Keratinocyte (primary cell): Measurements from ENCODE around the gene PRKCH. TPM values are rescaled to one million over a fixed set of nuclear protein-coding genes. Genes with fewer than 3 reads are reported as not detected.

Experiments
- DNase-seq: peaks from one replicate; pipeline ENCODE4 v3.0.0-alpha.2; 2011; ENCODE audit warnings: low read depth, missing footprints, low spot score
- FAIRE-seq: peaks from 2 replicates; lab custom pipeline; 2011; peaks lifted over from hg19 to GRCh38; lab: Jason Lieb, UNC
- H2AFZ ChIP-seq: 2 replicates; pipeline ENCODE4 v1.6.0; 2012; ENCODE audit warnings: low read length, control low read depth, inconsistent platforms; ENCODE audit not compliant: control insufficient read depth
- H3K27ac ChIP-seq: 2 replicates; pipeline ENCODE4 v1.5.1; 2011; ENCODE audit warnings: low read length; ENCODE audit not compliant: control insufficient read depth, insufficient read depth
- H3K27me3 ChIP-seq: 3 replicates; pipeline ENCODE4 v1.6.0; 2011; ENCODE audit warnings: low read length; ENCODE audit not compliant: control insufficient read depth, insufficient read depth; ENCODE audit errors: extremely low read depth
- H3K36me3 ChIP-seq, 2 experiments: 2 replicates in 1 of 2; 3 replicates in 1 of 2; pipeline ENCODE4 v1.5.1; 2011; ENCODE audit warnings: low read length in 2 of 2, mild to moderate bottlenecking in 1 of 2; ENCODE audit not compliant: control insufficient read depth in 2 of 2, insufficient read depth in 2 of 2; ENCODE audit errors: extremely low read depth in 1 of 2
- H3K4me1 ChIP-seq: 3 replicates; pipeline ENCODE4 v1.5.1; 2011; ENCODE audit warnings: low read length; ENCODE audit not compliant: control insufficient read depth, insufficient read depth; ENCODE audit errors: extremely low read depth
- H3K4me2 ChIP-seq: 3 replicates; pipeline ENCODE4 v1.6.0; 2011; ENCODE audit warnings: low read depth, low read length; ENCODE audit not compliant: control insufficient read depth, insufficient read depth; ENCODE audit errors: extremely low read depth
- H3K4me3 ChIP-seq, 3 experiments: fragments of 200-600 bp in 1 of 3; sonication (generic) in 1 of 3; 2 replicates in 2 of 3; 3 replicates in 1 of 3; pipeline ENCODE4 v1.5.1; 2011 to 2016; ENCODE audit warnings: low read length in 3 of 3, mild to moderate bottlenecking in 3 of 3, control low read depth in 2 of 3, inconsistent platforms in 1 of 3, low read depth in 1 of 3, mixed read lengths in 1 of 3, mixed run types in 1 of 3, moderate library complexity in 1 of 3; ENCODE audit not compliant: control insufficient read depth in 2 of 3, insufficient read depth in 2 of 3; ENCODE audit errors: extremely low read depth in 1 of 3
- H3K79me2 ChIP-seq: 2 replicates; pipeline ENCODE4 v1.6.0; 2012; ENCODE audit warnings: low read length; ENCODE audit not compliant: control insufficient read depth, insufficient read depth
- H3K9ac ChIP-seq: 3 replicates; pipeline ENCODE4 v1.6.0; 2011; ENCODE audit warnings: low read length; ENCODE audit not compliant: control insufficient read depth, insufficient read depth; ENCODE audit errors: extremely low read depth
- H3K9me1 ChIP-seq: 3 replicates; pipeline ENCODE4 v1.6.0; 2011; ENCODE audit warnings: low read length; ENCODE audit not compliant: control insufficient read depth, insufficient read depth; ENCODE audit errors: extremely low read depth
- H3K9me3 ChIP-seq: 2 replicates; pipeline ENCODE4 v1.5.1; 2012; ENCODE audit warnings: low read depth, low read length; ENCODE audit not compliant: control insufficient read depth
- H4K20me1 ChIP-seq: 3 replicates; pipeline ENCODE4 v1.6.0; 2011; ENCODE audit warnings: low read length; ENCODE audit not compliant: control insufficient read depth, insufficient read depth; ENCODE audit errors: extremely low read depth
- CTCF ChIP-seq, 3 experiments: IDR thresholded peaks in 1 of 3; conservative IDR thresholded peaks in 1 of 3; optimal IDR thresholded peaks in 1 of 3; 2 replicates in 2 of 3; 3 replicates in 1 of 3; pipeline versions ENCODE3 to v1.5.1; 2011; ENCODE audit warnings: low read length in 3 of 3, mild to moderate bottlenecking in 3 of 3, moderate library complexity in 2 of 3, control low read depth in 1 of 3, inconsistent platforms in 1 of 3; ENCODE audit not compliant: insufficient read depth in 2 of 3; ENCODE audit errors: extremely low read depth in 1 of 3
- EZH2 ChIP-seq: IDR thresholded peaks from one replicate; pipeline ENCODE4 v1.6.1; 2012; ENCODE audit warnings: inconsistent platforms, mild to moderate bottlenecking, low read length, moderate library complexity
- dilution Hi-C: fragments of 300-500 bp; cut with MboI; formaldehyde crosslinking; loops from one replicate; pipeline ENCODE4 v1.7.0; 2020; ENCODE audit warnings: low sequenced_read_pairs; ENCODE audit not compliant: extremely low pct_ligation_motif_present
- polyA plus RNA-seq, 5 experiments: library from polyadenylated mRNA; depleted of rRNA in 3 of 5; stranded (reverse) in 3 of 5; stranded (forward) in 1 of 5; unstranded in 1 of 5; fragments of >200 nt; gene quantifications; 1 replicate in 1 of 5; 2 replicates in 3 of 5; 3 replicates in 1 of 5; pipeline versions ENCODE4 v1.2.1 to v1.2.3, GENCODE V29; 2011 to 2012; ENCODE audit warnings: missing spikeins in 2 of 5, low read depth in 1 of 5, low replicate concordance in 1 of 5

Gene PRKCH
- polyA plus RNA-seq, 1 donor (not counting 4 experiments of a cell fraction or from before 2014, with no cell fraction given): 13.7 TPM

- Histone ChIP-seq H3K9me1 (no peaks in the 10 kb centered on the region), H3K4me3 (no peak overlapping the region), H3K9ac (no peak overlapping the region), H3K4me1 (no peaks in the 10 kb centered on the region), H3K9me3 (no peaks in the 10 kb centered on the region), H3K27ac (no peak overlapping the region), H3K27me3 (no peaks in the 10 kb centered on the region), H3K36me3 (no peaks in the 10 kb centered on the region), H3K4me2 (no peak overlapping the region), H4K20me1 (no peaks in the 10 kb centered on the region), H3K79me2 (peaks cover 1% of the 10 kb centered on the region), H2AFZ (no peak overlapping the region)
- dilution Hi-C loops: no loop called here
- DNase-seq (no peak), FAIRE-seq (no peak)
- TF ChIP-seq CTCF (optimal IDR thresholded peaks at IDR 0.05 in 1 of 3, IDR thresholded peaks at IDR 0.05 in 1 of 3, conservative IDR thresholded peaks at IDR 0.05 in 1 of 3; ENCODE audit: extremely low read depth in 1 of 3, insufficient read depth in 2 of 3, low read length in 3 of 3): no peak
- TF ChIP-seq EZH2: no peak
Observed at GRCh38 chr14:61404637-61405036, 83.3 kb downstream of the PRKCH start.

GRCh38 chr14:61406198-61406597 lies 84.8 kb downstream of the PRKCH start:
- no peak for DNase-seq
- TF ChIP-seq EZH2 (no peak), CTCF (optimal IDR thresholded peaks at IDR 0.05 in 1 of 3, IDR thresholded peaks at IDR 0.05 in 1 of 3, conservative IDR thresholded peaks at IDR 0.05 in 1 of 3; ENCODE audit: extremely low read depth in 1 of 3, insufficient read depth in 2 of 3, low read length in 3 of 3) (no peak)
- Histone ChIP-seq H3K4me2 (no peak overlapping the region), H3K9me1 (no peaks in the 10 kb centered on the region), H3K36me3 (no peaks in the 10 kb centered on the region), H4K20me1 (no peaks in the 10 kb centered on the region), H2AFZ (no peak overlapping the region), H3K27me3 (no peaks in the 10 kb centered on the region), H3K9ac (no peak overlapping the region), H3K9me3 (no peaks in the 10 kb centered on the region), H3K4me1 (no peaks in the 10 kb centered on the region), H3K27ac (no peak overlapping the region), H3K4me3 (no peak overlapping the region), H3K79me2 (peaks cover 1% of the 10 kb centered on the region)
- FAIRE-seq: no peak
- dilution Hi-C loops: no loop called here
